Inflammatory macrophage treated with lipopolysaccharide for 1 hour (primary cell): ENCODE measurements around the gene CACUL1.
"Not testable (repeated sequence)": the region's sequence is repeated elsewhere in the genome, so short reads cannot be mapped to it uniquely, and the experiment has no call there.

Experiments
- DNase-seq, 2 donors: peaks; one replicate each; pipeline ENCODE4 v3.0.0-alpha.2; 2020 to 2022

CACUL1 gene

GRCh38 chr10:118754556-118755423, at the start of gene CACUL1:
Gene CACUL1, minus strand, starts transcription at chr10:118754970. Its CDS starts 208 bp downstream, at chr10:118754762.
- peak; percentile 99 to 100 for DNase-seq

DNA sequence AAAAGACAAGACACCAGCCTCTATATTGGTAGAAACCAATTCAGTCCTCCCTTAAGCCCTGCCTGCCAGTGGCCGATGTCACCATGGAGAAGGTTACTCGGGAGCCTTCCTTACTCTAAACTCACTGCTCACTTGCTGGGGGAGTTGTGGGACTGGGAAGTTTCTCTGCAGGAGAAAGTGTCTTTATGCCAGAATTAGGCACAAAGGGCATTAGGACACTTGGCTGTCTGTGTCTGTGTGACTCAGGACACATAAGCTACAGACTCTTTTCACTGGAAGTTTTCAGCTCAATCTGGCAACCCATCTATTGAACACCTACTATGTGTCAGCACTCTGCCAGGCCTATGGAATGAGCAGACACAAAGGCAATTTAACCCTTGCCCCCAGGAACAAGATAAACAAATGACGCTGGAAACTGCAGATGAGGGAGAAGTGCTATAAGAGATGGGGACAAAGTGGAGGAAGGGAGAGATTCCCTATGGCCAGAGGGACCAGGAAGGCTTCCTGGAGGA, 49.5 kb upstream of the CACUL1 start:
- DNase-seq, result no peak

DNA sequence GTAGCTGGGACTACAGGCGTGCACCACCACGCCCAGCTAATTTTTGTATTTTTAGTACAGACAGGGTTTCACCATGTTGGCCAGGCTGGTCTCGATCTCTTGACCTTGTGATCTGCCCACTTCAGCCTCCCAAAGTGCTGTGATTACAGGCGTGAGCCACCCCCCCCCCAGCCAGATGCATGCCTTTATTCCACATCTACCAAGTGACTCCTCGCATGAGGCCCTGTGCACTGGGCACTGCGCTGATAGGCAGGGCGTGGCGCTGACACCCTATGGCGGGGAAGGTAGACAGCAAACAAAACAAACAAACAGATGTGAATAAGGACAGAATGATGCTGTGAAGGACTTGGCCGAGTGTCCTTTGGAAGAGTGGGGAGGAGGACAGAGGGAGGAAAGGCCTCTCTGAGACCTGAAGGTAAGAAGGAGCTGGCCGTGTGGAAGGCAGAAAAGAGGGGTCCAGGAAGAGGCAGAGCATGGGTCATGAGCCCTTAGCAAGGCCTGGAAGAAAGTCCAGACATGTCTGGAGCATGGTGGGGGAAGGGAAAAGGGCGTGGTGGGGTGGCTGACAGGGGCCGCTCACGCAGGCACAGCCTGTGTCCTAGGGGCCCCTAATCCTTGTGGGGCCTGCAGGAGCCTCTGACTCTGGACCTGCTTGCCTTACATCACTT, 47.5 kb upstream of the CACUL1 start:
- no peak for DNase-seq

DNA sequence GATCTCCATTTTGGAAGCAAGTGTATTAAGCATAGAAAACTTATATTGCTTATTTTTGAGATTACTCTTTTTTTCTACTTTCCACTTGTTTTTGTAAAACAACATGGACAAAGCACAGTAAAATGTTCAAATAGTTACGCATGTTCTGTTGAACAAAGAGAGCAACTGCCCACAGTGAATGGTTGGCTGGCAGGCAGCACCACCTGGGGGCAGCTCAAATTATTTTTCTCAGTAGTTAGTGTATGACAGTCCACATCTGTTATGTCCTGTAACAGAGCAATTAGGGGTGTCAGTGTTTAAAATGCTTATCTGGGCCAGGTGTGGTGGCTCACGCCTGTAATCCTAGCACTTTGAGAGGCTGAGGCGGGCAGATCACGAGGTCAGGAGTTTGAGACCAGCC, 46.1 kb upstream of the CACUL1 start:
- peak; percentile 39 to 69 for DNase-seq

DNA sequence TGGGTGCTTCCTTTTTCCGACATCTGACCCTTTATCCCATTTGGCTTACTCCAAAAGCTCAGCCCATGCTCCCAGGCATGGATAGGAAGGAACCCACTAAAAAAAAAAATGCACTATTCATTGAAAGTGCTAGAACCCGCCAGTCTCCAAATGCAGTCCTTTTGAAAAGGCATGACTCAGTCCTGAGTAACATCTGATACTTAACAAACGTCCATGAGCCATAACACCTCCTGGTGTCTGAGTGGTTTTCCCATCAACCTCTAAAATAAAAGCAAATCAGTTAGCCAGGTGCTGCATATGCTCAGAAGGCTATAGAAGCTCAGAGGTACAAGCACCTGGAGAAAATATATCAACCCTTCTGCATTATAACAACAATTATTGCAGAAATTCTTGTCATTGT, 45.0 kb upstream of the CACUL1 start:
- DNase-seq, result peak in 1 of 2 donors; percentile 33

GRCh38 chr10:118798231-118798662, 43.5 kb upstream of the CACUL1 start:
- DNase-seq, result peak in 1 of 2 donors; percentile 35

- not testable (repeated sequence) for DNase-seq
Measured at GRCh38 chr10:118794971-118795370, 40.2 kb upstream of the CACUL1 start.

- peak; percentile 95 to 100 for DNase-seq
Measured at GRCh38 chr10:118793545-118793944, 38.8 kb upstream of the CACUL1 start.

- peak; percentile 91 to 99 for DNase-seq
Measured at GRCh38 chr10:118792526-118792925, 37.8 kb upstream of the CACUL1 start.

GRCh38 chr10:118790058-118790457, 35.3 kb upstream of the CACUL1 start:
- DNase-seq, result peak in 1 of 2 donors; percentile 28

- DNase-seq, result no peak
Measured at GRCh38 chr10:118785551-118785950, 30.8 kb upstream of the CACUL1 start.

DNA sequence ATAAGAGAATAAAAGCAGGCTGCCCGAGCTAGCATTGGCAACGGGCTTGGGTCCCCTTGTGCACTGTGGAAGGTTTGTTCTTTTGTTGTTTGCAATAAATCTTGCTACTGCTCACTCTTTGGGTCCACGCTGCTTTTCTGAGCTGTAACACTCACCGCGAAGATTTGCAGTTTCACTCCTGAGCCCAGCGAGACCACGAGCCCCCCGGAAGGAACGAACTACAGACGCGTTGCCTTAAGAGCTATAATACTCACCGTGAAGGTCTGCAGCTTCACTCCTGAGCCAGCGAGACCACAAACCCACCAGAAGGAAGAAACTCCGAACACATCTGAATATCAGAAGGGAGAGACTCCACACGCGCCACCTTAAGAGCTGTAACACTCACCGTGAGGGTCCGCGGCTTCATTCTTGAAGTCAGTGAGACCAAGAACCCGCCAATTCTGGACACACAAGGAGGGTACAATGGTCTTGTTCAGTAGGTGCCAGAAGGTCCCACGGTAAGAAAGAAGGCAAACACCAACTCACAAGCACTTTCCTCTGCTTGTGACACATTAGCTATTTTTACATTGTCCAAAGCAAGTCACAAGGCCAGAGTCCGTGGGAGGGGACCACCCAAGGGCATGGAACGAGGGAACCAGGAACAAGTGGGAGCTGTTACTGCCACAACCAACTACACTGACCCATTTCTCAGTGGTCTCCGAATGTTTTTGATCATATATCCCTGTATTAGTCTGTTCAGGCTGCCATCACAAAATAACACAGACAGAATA, 29.2 kb upstream of the CACUL1 start:
- peak; percentile 41 to 85 for DNase-seq

- not testable (repeated sequence) for DNase-seq
Measured at GRCh38 chr10:118782916-118783465, 28.2 kb upstream of the CACUL1 start.

DNA sequence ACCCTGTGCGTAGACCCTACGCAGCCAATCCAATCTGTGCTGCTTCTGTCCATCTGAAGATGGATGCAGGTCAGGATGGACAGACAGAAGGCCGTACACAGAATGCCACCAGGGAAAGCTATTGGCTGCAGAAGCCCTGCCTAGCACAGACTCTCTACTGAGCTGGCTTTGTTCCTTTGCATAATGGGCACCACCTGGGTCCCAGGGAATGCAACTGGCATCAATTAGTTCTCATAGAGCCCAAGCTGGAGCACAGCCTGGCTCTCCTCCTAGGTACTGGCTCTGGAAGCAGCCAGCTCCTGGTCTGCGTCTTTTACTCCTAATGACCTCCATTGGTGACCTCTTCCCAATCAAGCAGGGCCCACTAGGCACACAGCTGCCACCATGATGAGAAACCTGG, 26.8 kb upstream of the CACUL1 start:
- DNase-seq, result no peak

DNA sequence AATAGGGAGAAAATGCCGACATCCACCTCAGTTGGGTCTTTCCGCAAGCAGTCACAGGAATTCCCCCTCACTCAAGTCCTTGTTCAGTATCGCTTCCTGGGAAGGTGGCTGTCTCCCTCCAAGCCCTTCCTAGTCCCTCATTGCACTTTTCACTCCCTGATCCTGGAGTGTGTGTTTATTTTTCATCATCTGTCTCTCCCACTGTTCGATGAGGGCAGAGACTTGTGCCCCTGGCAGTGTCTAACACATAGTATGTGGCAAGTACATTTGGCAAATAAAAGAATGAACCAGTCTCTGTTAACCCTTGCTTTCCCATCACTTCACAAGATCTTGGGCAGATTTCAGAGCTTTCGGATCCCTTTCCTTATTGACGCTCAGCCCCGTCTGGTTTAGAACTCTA, 24.0 kb upstream of the CACUL1 start:
- DNase-seq, result no peak

GRCh38 chr10:118776960-118777359, 22.2 kb upstream of the CACUL1 start:
- no peak for DNase-seq

DNA sequence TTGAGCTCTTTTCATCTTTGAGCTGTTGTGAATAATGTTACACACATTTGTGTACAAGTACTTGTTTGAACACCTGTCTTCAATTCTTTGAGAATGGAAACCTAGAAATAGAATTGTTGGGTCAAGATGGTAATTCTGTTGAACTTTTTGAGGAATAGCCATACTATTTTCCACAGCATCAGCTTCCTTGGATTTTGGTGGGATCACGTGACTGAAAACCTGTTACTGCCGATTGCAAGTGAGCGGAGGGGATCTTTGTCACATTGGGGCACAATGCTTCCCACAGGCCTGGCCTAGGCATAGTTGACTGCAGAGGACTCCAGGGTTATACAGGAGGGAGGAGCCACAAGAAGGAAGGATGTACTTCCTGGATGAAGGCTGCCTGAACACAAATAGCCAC, 21.3 kb upstream of the CACUL1 start:
- DNase-seq, result no peak

DNA sequence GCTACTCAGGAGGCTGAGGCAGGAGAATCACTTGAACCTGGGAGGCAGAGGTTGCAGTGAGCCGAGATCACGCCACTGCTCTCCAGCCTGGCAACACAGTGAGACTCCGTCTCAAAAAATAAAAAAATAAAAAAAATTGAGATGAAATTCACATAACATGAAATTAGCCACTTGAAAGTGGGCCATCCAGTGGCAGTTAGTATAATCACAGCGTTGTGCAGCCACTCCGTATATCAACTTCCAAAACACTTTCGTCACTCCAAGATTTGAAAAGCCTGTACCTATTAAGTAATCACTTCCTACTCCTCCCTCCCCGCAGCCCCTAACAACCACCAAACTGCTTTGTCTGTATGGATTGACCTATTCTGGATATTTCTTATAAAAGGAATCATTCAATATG, 20.7 kb upstream of the CACUL1 start:
- no peak for DNase-seq

DNA sequence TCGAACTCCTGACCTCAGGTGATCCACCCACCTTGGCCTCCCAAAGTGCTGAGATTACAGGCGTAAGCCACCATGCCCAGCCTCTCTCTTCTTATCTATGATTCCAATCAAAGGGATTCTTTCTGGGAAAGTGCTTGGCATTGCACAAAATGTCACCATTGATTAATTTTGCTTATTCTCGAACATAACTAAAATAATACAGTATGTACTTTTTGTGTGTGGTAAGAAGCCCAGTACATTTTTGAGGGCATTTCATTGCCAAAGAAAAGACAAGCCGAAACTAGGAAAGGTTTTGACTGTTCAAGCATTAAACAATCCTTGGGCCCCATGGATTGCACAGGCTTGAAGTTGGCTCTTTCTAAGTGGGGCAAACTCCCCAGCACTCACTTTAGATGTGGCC, 18.3 kb upstream of the CACUL1 start:
- DNase-seq, result no peak

- no peak for DNase-seq
Measured at GRCh38 chr10:118771976-118772375, 17.2 kb upstream of the CACUL1 start.

DNA sequence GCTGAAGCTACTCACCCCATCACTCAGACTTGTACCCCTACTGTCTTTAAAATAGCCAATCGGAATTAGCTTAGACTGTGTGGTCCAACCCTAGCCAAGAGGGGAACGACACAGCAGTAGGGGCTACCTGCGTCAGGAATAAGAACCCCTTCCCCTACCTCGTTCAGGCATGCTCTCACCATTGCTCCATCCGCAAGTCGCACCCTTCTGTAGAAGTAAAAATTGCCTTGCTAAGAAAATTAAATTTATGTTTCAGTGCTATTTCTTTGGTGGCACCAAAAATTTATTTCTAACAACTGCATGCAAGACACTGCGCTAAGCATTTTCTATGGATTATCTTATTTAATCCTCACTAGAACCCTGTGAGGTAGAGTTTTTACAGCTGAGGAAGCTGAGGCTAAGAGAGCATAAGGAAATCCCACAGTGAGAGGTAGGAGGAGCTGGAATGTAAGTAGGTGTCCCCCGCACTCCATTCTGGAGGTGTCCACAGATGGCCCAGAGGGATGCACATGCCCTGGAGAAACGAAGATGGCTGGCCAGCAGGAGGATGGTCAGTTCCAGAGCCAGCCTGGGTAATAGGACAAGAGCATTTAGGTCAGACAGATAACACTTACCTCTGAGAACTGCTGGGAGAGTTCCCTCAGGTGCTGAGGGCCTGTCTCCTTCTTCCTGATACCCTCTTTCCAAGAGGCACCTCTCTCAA, 15.3 kb upstream of the CACUL1 start:
- no peak for DNase-seq
